ENCODE measurements around the gene FGFR1OP2. TPM values are rescaled to one million over a fixed set of nuclear protein-coding genes. Genes with fewer than 3 reads are reported as not detected.

The FGFR1OP2 gene
- total and polyA plus RNA-seq, 2 of the 4 experiments (the other 2 are of a cell fraction), result 26.7 to 31.0 TPM

GRCh38 chr12:26982866-26983265, 44.6 kb downstream of the FGFR1OP2 start:
- Histone ChIP-seq H3K9ac (ENCODE audit: low read depth, low read length) (no peak overlapping the region), H3K9me3 (ENCODE audit: control insufficient read depth, insufficient read depth, low read length) (no peaks in the 10 kb centered on the region), H3K18ac (ENCODE audit: low read depth, low read length) (no peak overlapping the region), H3K9me1 (ENCODE audit: insufficient read depth, low read length) (peaks cover 5% of the 10 kb centered on the region; the same call in 1 of the 2 replicates), H3K4ac (ENCODE audit: low read depth, low read length) (no peak overlapping the region), H3K14ac (replicated peaks; ENCODE audit: low read depth, low read length) (no peak overlapping the region), H2AK5ac (ENCODE audit: low read depth, low read length) (no peak overlapping the region), H2BK15ac (ENCODE audit: low read depth, low read length) (no peak overlapping the region), H2BK5ac (ENCODE audit: low read depth, low read length, poor library complexity, severe bottlenecking) (no peak overlapping the region), H3K36me3 (ENCODE audit: control insufficient read depth, insufficient read depth, low read length) (no peaks in the 10 kb centered on the region; the same call in 1 of the 2 replicates), H3K27ac (ENCODE audit: insufficient read depth, low read length) (no peak overlapping the region), H3K23ac (ENCODE audit: low read depth, low read length) (no peak overlapping the region), H4K5ac (ENCODE audit: low read depth, low read length) (no peak overlapping the region), H4K8ac (ENCODE audit: low read depth in 2 of 2, low read length in 2 of 2) (no peak overlapping the region), H3K4me1 (ENCODE audit: control insufficient read depth, insufficient read depth, low read length) (no peaks in the 10 kb centered on the region), H2BK20ac (ENCODE audit: low read depth, low read length) (no peak overlapping the region), H3K4me3 (ENCODE audit: insufficient read depth, low read depth, low read length) (no peak overlapping the region), H3K79me1 (ENCODE audit: low read depth in 1 of 2, low read length in 2 of 2) (peaks cover 3 to 9% of the 10 kb centered on the region in 2 experiments; a peak in 3 of 4 replicates), H3K56ac (ENCODE audit: extremely low read depth, insufficient read depth, low read length) (no peak overlapping the region), H2BK120ac (ENCODE audit: low read depth, low read length) (no peak overlapping the region), H2AFZ (replicated peaks; ENCODE audit: low read length, poor library complexity) (no peak overlapping the region), H4K20me1 (ENCODE audit: insufficient read depth, low read length) (no peaks in the 10 kb centered on the region; the same call in 1 of the 2 replicates), H3K27me3 (ENCODE audit: control insufficient read depth, insufficient read depth, low read length) (no peaks in the 10 kb centered on the region), H4K91ac (ENCODE audit: insufficient read depth, low read depth, low read length) (no peak overlapping the region), H2AK9ac (replicated peaks; ENCODE audit: low read depth, low read length, poor library complexity) (no peak overlapping the region), H3K4me2 (ENCODE audit: low read depth, low read length) (no peak overlapping the region)
- ATAC-seq (ENCODE audit: low read depth), result no peak
- dilution Hi-C loops (cut with HindIII; ENCODE audit: low sequenced_read_pairs, unreplicated experiment) (no loop called here), in situ Hi-C loops (cut with MboI; ENCODE audit: low sequenced_read_pairs) (no loop called here), intact Hi-C loops (cut with micrococcal nuclease) (no loop called here)
- POLR2A ChIA-PET (ENCODE audit: unreplicated experiment), result no interaction called here
- TF ChIP-seq SMC3 (IDR thresholded peaks at IDR 0.05; ENCODE audit: low read depth, low read length), result no peak
- TF ChIP-seq MXI1 (IDR thresholded peaks at IDR 0.05; ENCODE audit: borderline replicate concordance, low read depth, low read length), result no peak
- TF ChIP-seq FOS (IDR thresholded peaks at IDR 0.05; ENCODE audit: low read depth, low read length), result no peak
- TF ChIP-seq RAD21 (IDR thresholded peaks at IDR 0.05; ENCODE audit: low read length), result no peak
- TF ChIP-seq CEBPB (IDR thresholded peaks at IDR 0.05; ENCODE audit: low read depth, low read length), result no peak
- TF ChIP-seq MAZ (IDR thresholded peaks at IDR 0.05; ENCODE audit: borderline replicate concordance, low read depth, low read length), result no peak
- no peak for TF ChIP-seq BHLHE40 (IDR thresholded peaks at IDR 0.05; ENCODE audit: low read depth, low read length)
- no peak for TF ChIP-seq NFE2L2 (IDR thresholded peaks at IDR 0.05; ENCODE audit: low read depth, low read length)
- TF ChIP-seq CHD1 (IDR thresholded peaks at IDR 0.05; ENCODE audit: low read depth, low read length), result no peak
- no peak for TF ChIP-seq ELK1 (IDR thresholded peaks at IDR 0.05; ENCODE audit: borderline replicate concordance, low read depth, low read length)
- TF ChIP-seq MAFK (IDR thresholded peaks at IDR 0.05; ENCODE audit: low read depth, low read length), result no peak
- no peak for TF ChIP-seq POLR2A (IDR thresholded peaks at IDR 0.05; ENCODE audit: low read depth, low read length)
- no peak for TF ChIP-seq RCOR1 (IDR thresholded peaks at IDR 0.05; ENCODE audit: insufficient replicate concordance, low read length)
- TF ChIP-seq CTCF (conservative IDR thresholded peaks at IDR 0.05; ENCODE audit: low read depth, low read length), result no peak
- TF ChIP-seq RFX5 (IDR thresholded peaks at IDR 0.05; ENCODE audit: low read depth, low read length), result no peak
- TF ChIP-seq USF2 (IDR thresholded peaks at IDR 0.05; ENCODE audit: low read depth, low read length), result no peak
- no peak for DNase-seq
- CTCF ChIA-PET, result no interaction called here
- no TSS peak for BruUV-seq (replicated peaks)
- no CpG with 5 or more reads among the region's 2 CpGs for WGBS, 2 experiments (ENCODE audit: extremely low coverage in 2 of 2, insufficient read length in 1 of 2)

Data from IMR-90 (cell line).